Activated CD4-positive, alpha-beta T cell treated with anti-CD3 and anti-CD28 coated beads, Interleukin-2, Interleukin-4, amounts not matched to agents 100 ng/mL and 50 ng/mL, durations not matched to agents 16 hours and 8 hours (primary cell): ENCODE data around the gene FCAMR.
"Not testable (repeated sequence)": the region's sequence is repeated elsewhere in the genome, so short reads cannot be mapped to it uniquely, and the experiment has no call there.

Experiments used
- DNase-seq: peaks from one replicate; pipeline ENCODE4 v3.0.0-alpha.2; 2020; ENCODE audit warnings: low spot score

FCAMR gene

DNA sequence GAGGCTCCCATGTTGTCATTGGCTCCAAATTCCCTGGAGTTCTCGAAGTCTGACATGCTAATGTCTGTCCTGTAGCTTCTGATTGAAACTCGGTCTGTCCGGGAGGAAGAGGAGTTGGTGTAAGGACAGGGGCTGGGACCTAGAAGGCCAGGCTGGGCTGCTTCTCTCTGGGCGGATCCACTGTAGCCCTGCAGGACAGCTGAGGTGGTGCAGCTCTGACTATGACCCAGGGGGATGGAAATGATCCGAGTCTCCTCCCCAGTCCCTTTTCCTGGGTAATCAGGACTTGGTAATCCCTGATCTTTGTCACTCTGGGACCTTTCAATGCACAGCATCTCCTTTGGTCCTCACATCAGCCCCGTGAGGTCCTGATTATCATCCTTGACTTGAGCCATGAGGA lies 38.6 kb downstream of the FCAMR start:
- DNase-seq, result no peak

DNA sequence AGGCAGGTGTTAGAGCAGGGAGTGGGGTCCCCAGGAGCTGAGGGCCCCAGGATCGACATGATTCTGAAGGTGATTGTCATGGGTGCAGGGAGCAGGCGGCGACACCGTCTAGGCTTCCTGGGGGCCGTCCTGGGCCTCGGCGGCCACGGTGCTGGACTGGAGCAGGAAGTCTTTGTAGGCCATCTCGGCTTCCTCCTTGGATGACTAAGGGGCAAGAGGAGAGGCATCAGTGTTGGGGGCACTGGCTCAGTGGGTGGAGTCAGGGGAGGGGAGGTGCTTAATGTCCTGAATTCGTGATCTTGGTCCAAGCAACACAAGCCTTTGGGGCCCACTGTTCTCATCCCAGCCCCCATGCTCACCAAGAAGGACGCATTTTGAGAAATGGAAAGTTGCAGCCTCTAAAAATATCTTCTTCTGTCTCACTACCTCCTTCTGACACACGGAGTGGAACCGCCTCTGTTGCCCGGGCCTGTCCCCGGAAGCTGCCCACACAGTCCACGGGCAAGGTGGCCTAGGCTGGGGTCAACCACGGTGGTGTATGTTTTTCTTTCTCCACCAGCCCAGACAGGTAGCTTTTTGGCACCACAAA lies 40.0 kb downstream of the FCAMR start:
- DNase-seq, result no peak

DNA sequence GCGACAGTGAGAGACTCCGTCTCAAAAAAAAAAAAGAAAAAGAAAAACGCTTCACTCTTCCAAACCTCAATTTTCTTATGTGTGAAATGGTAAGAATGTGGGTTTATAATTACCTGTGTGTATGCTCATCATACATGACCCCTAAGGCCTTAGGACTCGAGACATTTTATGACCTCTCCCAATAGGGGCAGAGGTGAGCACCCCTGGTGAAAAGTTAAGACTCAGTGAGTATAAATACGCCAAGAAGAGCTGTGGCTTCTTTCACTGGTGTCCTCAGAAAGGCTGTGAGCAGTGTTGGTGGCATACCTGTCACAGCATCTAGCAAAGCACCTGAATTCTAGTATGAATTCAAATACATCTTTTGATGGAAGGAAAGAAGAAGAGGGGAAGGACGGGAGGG lies 40.7 kb downstream of the FCAMR start:
- no peak for DNase-seq

GRCh38 chr1:206926286-206926685 lies 44.0 kb downstream of the FCAMR start:
- no peak for DNase-seq

- DNase-seq, result peak; percentile 53
These were observed 45.0 kb downstream of the FCAMR start for GRCh38 chr1:206925106-206925736.

DNA sequence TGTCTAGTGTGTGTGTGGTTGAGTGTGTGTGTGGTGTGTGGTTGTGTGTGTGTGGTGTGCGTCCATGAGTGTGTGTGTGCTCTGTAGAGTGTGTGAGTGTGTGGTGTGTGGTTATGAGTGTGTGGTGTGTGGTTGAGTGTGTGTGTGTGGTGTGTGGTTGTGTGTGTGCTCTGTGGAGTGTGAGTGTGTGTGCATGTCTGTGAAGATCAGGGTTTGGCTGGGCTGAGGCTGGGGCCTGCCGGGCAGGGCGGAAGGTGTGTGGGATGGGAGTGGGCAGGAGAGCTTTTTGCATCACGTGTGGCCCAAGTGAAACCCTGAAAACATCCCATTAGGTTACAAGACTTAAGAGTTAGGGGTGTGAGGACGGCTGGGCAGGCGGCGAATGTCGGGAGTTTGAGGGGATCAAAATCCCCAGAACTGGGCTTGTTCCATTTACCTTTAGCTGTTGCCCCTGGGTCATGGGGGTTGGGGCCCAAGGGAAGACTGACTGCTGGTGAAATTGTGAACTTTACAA lies 45.6 kb downstream of the FCAMR start:
- DNase-seq, result no peak

DNA sequence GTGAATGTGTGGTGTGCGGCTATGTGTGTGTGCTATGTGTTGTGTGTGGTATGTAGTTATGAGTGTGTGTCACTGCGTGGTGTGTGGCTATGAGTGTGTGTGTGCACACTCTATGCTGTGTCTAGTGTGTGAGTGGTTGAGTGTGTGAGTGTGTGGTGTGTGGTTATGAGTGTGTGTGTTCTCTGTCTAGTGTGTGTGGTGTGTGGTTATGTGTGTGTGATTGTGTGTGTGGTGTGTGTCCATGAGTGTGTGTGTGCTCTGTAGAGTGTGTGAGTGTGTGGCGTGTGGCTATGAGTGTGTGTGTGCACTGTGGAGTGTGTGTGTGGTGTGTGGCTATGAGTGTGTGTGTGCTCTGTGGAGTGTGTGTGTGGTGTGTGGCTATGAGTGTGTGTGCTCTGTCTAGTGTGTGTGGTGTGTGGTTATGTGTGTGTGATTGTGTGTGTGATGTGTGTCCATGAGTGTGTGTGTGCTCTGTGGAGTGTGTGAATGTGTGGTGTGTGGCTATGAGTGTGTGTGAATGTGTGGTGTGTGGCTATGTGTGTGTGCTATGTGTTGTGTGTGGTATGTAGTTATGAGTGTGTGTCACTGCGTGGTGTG lies 46.2 kb downstream of the FCAMR start:
- DNase-seq, result not testable (repeated sequence)

- DNase-seq, result peak; percentile 39
These were observed 47.0 kb downstream of the FCAMR start for GRCh38 chr1:206923009-206923960.

DNA sequence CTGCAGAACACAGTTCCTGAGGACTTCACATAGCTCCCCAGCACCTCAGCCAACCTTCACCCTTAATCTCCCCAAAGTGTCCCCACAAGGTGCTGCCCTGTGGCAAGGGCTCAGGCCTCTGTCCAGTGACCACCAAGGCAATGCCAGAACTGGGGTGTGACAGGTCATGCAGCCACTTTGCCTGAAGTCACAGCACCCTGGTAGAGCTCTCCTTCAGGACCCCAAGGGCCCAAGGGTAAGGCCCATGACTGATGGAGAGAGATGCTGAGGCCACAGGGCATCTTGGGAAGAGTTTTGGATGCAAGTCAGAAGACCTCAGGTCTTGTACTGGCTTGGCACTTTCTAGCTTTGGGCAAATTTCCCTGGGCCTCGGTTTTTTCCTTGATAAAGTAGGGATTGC lies 47.7 kb downstream of the FCAMR start:
- no peak for DNase-seq

DNA sequence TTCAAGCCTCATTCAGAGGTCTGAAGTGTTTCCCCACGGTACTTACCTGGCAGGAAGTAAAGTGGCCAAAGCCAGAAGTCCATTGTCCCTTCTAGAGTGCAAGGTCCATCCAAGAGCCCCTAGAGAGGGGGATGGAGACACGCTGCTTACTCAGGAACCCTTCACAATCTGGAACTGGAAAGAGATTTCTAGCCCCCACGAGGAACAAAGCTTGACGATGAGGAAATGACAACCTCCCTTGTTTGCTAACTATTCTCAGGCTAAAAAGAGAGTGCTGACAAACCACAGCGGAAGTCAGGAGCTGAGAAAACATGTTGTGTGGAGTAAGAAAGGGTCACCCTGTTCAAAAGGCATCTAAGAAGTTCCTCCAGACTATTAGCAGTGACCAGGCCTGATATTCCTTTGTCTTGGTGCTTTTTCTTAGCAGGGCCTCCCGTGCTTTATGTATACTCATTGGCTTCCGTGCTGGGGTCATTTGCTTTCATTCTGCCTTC lies 48.4 kb downstream of the FCAMR start, which contains the start of gene FCMR:
Gene FCMR (minus strand): TSS at position 170 of the 494 bp plus-strand sequence. CDS start 87 bp downstream, at position 83.
- peak; percentile 67 for DNase-seq

- DNase-seq, result no peak
These were observed 52.2 kb downstream of the FCAMR start for GRCh38 chr1:206918076-206918475.

DNA sequence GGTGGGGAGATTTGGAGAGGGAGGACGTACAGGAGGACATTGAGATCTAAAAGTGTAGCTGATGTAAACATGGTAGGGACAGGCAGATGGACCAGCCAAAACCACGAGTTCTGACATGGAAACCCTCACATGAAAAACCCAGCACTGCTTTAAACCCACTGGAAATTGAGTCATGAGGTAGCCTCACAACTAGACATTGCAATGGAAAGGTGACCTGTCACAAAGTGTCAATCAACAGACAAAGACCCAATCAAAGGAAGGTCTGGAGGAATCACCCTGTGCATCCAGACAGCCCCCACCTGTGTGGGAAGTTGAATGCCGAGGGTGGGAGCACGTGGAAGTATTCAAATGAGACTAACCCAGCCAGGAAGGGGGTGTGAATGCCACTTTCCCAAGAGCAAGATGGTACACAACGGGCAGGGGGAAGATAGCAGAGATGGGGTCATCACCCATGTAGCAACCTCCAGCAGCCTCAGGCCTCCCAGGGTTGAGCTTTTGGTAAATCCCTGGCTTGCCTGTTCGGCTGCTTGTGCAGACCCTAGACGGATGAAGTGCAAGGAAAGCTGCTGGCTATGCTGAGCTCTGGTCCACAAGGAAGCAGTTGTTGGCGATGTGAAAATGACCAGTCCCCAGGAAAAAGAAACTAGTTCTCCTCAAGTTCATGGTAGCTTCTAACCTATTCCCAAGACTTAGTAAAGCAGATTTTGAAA lies 54.1 kb downstream of the FCAMR start:
- no peak for DNase-seq

- DNase-seq, result no peak
These were observed 55.1 kb downstream of the FCAMR start for GRCh38 chr1:206915030-206915735.

DNA sequence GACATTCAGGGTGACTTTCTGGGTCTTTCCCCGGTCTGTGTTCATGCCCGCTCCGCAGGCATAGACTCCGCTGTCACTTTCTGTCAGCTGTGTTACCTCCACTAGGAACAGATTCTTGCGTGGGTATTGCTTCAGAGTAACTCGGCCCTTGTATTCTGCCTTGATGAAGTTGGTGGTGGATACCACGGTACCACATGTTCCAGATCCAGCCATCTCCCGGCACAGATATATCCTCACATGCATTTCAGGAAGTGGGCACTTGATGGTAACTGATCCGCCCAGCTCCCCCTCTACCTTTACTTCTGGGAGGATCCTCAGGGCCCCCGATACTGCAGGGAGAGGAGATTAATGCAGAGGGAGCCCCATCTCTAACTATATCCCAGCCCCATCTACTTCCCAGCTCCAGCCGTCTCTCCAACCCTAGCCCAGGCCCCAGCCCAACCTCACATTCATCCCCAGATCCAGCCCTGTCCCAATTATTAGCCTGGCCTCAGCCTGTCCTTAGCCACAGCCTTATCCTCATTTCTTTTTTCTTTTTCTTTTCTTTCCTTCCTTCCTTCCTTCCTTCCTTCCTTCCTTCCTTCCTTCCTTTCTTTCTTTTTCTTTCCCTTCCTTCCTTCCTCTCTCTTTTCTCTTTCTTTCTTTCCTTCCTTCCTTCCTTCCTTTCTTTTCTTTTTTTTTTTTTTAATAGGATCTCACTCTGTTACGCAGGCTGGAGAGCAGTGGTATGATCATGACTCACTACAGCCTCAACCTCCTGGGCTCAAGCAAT lies 56.3 kb downstream of the FCAMR start:
- DNase-seq, result no peak

DNA sequence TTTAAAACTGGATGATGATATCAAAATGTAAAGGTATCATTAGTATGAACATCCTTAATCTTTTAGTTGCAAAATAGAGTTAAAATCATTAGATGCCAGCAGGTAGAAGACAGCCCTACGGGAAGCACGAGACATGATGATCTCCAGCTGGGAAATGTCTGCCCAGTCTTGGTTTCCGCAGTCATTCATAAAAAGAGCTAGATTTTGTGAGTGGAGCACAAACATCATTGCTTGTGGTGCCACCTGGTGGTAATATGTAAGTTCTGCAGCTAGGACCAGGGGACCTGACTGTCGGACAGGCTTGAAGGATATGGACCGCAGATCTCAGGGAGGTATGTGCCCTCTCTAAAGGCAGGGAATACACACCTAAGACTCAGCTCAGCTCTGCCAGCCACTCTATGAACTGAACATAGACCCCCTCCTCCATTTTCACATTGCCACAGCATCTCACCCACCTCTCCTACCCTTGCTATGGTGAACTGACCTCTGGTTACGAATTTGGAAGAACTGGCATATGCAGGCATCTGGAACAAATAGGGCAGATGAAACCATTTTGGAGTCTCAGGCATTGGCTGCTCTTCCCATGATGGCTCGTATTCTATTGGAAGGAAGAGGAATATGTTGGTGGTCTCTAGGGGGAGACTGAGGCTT lies 57.7 kb downstream of the FCAMR start:
- peak; percentile 82 for DNase-seq

- DNase-seq, result peak; percentile 65
These were observed 59.1 kb downstream of the FCAMR start for GRCh38 chr1:206911064-206911663.

DNA sequence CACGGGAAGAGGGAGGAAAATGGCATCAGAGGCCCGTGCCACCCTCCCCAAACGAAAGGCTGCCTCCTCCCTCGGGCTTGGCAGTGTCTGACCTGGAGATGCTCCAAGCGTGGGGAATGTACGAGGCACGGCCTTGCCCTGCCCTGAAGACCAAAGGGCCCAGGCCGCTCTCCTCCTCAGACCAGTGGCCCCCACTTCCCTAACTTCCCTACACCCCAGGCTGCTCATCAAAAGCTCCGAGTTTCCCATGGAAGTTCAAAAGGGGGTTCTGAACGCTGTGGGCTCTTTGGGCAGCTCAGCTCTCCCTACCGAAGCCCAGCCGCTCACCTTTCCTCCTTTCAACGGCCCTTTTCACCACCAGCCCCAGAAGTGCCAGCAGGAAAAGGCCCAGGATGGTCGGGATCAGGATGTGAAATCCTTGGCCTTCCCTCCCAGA lies 60.4 kb downstream of the FCAMR start:
- DNase-seq, result no peak

DNA sequence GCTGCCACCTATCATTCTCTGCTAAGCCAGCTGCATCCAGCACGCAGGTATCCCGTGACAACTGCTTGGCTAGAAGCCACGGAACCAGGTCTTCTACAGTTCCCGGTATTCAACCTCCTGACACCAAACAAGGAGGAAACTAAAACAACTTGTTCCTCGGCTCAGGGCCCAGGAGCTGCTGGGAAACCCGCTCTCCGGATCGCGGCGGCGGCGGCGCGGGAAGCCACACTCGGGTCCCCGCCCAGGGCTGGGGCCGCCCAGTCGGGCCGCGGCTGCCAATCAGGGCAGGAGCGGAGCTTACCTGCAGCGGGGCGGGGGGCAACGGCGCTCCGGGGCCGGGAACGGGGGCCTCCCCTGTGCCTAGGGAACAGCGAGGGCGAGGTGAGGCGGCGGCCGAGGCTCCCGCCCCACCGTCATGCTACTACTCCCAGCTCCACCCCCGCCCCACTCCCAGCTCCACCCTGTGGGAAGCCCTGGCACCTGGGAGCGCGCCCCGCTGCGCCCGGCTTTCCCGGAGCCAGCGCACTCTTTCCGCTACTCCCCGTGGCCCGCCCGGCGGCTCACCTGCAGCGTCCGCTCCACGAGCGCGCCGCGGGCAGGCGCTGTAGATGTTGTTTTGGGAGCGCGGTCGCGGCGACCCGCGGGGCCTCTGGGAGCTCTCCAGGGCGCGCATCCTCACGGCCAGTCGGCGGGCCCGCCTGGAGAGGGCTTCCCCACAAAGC lies 60.9 kb downstream of the FCAMR start:
- no peak for DNase-seq
